NCI-H1417 treated with DMSO at 0.1 percent for 48 hours (cell line): ENCODE results near the gene RPH3AL.

Experiments
- DNase-seq: peaks from one replicate; lab custom pipeline; 2025; lab: John Stamatoyannopoulos, UW

Gene RPH3AL

DNA sequence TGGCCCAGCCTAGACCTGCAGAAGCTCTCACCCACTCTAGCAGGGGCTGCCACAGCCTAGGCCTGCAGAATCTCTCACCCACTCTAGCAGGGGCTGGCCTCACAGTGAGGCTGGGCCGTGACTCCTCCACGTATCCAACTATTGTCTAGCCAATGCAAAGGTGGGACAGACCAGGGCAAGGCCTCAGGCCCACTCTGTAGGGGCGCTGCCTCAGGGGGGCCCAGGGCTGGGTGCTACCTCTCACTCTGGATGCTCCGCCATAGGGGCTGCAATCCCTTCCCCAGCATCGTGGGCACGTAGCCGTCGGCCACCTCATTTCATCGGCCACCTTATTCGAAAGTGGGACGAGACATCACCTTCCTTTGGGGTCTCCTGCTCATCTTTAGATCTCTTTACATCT lies 51.7 kb downstream of the RPH3AL start:
- DNase-seq: no peak

- no peak for DNase-seq
These were observed 53.1 kb downstream of the RPH3AL start for GRCh38 chr17:299546-299945.

- no peak for DNase-seq
These were observed 53.7 kb downstream of the RPH3AL start for GRCh38 chr17:298791-299450.

DNA sequence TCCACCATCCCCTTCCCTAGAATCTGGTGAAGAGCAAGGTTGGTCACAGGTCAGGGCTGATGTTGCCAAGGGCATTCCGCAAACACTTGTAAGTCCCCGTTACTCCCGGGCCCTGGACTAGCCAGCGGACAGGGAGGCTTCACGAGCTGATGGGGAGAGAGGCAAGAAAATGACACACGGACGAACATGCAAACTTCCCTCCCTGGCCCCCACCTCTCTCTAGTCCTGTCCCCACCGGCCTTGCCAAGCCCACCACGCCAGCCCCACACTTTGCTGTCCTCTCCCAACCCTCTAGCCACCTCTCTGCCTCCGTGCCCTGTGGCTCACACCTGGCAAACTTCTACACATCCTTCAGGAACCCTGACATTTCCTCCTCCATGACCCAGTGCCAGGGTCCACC lies 54.8 kb downstream of the RPH3AL start:
- no peak for DNase-seq

DNA sequence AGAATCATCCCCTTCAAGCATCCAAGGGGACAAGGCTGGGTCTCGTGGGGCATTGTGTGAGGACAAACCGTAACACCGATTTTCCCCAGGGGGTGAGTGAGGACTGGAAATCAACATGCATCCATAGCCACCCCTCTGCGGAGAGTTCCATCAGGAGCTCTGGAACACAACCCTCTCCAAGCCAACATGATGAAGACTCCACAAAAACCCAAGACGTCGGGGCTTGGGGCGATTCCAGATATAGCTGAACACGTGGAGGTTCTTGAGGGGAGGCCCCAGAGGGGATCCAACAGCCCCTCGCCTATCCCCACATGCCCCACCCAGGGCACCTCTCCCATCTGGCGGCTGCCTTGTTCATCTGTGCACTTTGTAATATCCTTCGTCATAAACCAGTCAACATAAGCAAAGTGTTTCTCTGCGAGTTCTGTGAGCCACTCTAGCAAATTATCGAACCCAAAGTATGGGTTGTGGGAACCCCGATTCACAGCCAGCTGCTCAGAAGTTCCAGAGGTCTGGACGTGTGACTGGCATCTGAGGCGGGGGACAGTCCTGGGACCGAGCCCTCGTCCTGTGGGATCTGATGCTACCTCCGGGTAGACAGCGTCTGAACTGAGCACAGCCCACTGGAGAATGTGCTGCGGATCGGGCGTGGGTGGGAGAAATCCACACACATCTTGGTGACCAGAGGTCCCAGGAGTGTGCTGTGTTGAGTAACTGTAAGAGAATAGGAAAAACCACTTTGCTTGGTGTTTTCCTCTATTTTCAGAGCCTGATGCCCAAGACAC lies 55.5 kb downstream of the RPH3AL start:
- DNase-seq: no peak

DNA sequence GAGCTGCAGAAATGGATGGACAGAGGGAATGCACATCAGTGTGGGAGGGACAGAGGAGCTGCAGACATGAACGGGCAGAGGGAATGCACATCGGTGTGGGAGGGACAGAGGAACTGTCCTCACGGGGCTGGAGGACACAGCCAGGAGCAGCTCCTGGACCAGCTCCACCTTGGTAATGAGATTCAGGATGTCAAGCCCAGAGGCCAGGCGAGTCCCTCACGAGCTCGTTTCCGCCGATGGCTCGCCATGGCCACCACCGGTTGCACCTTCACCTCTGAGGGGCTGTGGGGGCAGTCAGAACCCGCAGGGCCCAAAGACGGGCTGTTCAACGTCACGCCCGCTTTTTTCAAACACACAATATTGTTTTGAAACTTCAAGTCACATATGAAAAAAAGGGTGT lies 56.2 kb downstream of the RPH3AL start:
- DNase-seq: no peak

DNA sequence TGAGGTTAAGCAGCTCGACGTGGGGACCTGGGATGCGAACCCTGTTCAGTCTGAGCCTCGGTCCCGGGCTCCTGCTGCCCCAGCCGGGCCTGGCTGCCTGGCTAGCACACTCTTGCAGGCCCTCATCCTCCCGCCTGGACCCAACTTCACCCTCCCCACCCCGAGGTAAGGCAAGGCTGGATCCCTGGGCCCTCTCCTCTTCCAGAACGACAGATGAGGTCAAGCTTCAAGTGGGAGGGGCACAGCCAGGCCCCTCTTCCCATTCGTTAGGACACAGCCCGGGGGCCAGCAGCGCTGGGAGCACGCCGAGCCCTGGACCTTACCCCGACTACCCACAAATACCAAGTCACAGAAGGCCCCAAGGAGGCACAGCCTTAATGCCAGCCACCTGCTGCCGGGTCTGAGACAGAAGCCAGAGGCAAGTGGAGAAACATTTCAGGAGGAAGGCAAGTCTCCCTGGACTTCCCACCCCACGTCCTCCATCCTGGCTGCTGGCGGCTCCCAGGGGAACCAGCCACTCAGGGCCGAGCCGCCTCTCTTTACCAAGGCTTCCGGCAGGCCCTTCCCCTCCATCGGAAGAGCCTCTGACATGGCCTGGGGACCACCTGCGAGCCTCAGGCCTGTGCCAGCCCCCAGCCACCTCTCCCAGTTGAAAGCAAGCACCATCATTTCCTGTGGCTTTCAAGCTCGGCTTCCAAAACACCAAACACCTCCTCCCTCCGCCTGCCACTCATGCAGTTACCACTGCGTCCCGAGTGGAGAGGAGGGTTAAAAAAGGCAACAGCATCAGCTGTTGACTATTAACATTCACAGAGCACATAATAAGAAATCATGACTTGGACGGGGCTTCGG lies 59.9 kb downstream of the RPH3AL start:
- DNase-seq: no peak

GRCh38 chr17:292016-292415 lies 60.6 kb downstream of the RPH3AL start:
- DNase-seq: no peak

- DNase-seq: no peak
These were observed 61.0 kb downstream of the RPH3AL start for GRCh38 chr17:291587-291986.

DNA sequence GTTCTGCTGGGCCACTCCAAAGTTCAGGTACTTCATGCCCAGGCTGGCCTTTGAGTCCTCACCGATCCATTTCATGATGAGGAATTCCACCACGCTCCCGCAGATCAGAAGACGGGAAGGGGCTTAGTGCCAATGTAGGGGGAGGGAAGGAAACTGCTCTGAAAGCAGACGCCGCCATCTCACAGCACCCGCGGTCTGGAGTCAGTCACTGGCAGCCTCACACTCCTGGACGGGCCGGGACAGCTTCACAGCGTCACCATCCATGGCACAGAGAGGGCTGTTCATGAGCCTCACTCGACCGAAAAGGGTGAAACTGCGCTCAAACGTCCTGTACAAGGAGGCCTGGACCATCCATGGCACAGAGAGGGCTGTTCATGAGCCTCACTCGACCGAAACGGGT lies 62.0 kb downstream of the RPH3AL start:
- no peak for DNase-seq

DNA sequence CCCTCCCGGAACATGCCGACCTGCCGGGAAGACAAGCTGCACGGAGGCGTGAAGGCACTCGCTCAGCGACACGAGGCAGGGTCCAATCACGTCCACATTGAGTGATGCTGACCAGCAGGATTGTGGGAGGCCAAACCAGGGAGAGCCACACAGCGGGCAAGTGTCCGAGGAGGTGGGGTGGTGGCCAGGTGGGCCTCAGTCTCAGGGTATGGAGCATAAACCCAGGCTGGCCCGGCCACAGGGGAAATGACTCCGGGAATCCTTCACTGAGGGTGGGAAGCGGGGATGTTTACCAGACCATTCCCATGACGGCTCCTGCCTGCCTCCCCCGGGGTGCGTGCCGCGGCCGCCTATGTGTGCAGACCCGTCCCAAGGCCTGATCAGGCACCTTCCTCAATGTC lies 62.5 kb downstream of the RPH3AL start:
- DNase-seq: no peak

DNA sequence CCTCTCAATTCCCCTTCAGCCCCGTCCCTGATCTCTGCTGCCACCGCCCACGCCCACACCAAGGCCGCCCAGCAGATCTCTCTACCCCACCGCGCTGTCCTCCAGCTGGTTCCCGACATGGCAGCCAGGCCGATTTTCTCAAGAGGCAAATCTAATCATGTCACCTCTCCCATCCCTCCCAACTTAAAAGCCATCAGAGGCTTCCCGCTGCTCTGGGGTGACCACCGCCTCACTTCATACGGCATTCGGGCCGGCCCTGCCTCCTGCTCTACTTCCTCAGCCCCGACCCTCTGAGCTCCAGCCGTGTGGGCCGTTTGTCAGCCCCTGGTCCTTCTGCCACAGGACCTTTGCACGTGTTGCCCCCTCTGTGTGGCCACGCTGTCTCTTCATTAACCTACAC lies 63.2 kb downstream of the RPH3AL start:
- no peak for DNase-seq

DNA sequence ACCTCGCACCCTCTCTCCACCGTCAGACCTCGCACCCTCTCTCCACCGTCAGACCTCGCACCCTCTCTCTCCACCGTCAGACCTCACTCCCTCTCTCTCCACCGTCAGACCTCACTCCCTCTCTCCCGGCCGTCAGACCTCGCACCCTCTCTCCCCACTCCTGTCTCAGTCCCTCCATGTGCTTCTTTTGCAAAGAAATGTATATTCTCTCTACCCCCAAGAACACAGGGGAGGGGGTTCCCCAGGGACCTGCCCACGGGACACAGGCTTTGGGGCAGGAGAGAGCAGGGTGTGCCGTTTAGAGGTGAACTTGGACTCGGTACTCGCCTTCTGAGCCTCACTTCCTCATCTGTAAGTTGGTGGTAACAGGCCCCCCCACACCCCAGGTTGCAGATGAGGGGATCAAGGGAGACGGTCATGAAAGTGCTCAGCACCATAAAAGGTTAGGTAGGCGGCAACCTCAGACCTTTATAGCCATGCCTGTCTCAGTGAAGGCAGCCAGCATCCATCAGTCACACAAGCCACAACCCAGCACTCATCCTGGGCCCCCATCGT lies 63.7 kb downstream of the RPH3AL start:
- no peak for DNase-seq

DNA sequence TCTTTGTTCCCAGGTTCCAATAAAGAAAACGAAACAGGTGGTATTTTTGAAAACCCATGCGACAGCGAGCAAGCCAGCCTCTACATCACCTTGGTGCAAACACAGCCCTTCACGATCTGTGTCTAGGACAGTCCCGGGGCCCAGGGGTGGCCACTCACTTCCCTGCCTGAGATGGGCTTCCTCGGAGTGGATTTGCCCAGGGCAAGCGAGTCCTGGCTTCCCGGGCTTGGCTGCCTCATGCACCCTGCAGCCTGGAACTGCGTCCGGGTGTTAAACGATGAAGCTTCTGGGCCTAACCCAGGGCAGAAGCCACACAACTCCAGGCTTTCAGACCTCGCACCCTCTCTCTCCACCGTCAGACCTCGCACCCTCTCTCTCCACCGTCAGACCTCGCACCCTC lies 66.0 kb downstream of the RPH3AL start:
- DNase-seq: no peak

DNA sequence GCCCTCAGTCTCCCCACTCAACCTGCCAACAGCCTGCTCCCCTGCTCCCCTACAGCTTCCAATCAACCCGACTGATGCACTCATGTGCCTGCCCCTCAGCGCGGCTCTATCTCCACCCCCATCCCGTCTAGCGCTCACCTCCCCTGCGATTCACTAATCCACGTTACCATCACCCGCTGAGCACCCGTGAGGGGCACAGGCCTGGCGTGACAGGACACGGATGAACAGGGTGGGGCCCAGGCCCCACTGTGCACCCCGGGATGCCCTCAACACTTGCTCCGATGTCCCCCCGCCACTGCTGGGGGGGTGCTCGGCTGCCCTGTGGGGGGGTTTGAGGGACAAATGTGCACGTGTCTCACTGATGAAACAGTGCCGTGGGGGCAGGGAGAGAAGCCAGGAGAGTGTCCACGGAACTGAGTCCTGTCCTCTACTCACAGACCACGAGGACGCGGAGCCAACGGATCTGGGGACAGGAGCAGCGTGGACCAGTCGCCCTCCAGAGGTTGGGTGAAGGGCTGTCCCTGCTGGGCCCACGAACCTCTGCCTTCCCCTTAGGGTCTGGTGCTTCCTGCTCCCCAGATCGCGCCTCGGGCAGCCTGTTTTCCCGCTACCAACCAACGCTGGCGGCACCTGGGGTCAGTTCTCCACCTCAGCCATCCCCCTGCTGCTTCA lies 66.7 kb downstream of the RPH3AL start:
- DNase-seq: no peak

DNA sequence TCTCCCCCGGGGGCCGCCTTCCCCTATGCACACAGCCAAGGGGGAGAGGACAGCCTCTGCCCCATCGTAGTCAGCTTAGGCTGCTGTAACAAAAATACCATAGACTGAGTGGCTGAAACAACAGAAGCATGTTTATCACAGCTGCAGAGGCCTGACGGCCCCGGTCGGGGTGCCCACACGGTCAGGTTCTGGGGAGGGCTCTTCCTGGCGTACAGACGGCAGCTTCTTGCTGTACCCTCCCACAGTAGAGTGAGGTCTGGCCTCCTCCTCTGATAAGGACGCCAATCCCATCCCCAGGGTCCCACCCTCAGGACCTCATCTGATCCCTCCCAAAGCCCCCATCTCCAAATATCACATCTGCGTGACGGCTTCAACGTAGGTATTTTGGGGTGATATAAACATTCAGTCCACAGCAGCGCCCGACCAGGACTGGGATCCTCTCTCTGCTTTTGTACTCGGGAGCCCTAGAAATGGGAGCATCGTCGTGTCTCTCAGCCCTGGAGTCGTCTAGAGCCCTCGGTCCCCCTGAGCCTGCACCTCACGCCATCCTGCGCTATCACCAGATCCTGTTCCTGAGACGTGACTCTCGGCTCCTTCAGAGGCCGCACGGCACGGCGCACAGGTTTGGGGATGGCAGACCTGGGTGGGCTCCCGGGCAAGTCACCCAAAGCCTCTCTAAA lies 67.8 kb downstream of the RPH3AL start:
- DNase-seq: no peak

DNA sequence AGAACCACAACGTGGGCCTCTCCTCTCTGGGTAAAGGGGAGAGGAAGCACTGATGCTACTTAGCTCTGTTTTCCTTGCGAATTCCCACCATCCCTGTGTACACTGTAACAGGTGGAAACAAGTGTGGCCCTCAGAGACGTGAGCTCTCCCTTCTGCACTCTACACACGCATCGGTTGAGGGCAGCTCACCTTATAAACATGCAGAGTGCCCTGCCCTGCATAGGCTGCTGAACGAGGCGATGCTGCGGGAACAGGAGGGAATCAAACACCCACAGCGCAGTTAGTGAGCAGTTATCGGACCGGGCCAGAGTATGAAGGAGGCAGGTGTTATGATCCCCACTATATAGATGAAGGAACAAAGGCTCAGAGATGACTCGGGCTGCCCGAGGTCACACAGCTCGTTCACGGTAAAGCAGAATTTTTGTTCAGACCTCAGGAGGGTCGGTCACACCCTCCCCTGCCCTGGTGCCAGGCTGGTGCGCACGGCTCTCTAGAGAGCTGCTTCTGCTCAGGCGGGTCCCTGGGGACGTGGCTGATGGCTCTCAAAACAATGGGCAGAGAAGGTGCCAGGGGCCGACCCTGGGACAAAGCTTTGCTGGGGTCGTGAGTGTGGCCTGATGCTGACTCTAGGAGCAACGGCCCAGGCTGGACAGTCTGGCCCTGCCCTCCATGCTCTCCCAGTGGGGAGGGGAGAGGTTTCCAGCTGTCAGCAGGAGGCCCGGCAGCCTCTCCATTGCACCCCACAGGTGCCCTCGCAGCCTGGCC lies 68.5 kb downstream of the RPH3AL start:
- no peak for DNase-seq

DNA sequence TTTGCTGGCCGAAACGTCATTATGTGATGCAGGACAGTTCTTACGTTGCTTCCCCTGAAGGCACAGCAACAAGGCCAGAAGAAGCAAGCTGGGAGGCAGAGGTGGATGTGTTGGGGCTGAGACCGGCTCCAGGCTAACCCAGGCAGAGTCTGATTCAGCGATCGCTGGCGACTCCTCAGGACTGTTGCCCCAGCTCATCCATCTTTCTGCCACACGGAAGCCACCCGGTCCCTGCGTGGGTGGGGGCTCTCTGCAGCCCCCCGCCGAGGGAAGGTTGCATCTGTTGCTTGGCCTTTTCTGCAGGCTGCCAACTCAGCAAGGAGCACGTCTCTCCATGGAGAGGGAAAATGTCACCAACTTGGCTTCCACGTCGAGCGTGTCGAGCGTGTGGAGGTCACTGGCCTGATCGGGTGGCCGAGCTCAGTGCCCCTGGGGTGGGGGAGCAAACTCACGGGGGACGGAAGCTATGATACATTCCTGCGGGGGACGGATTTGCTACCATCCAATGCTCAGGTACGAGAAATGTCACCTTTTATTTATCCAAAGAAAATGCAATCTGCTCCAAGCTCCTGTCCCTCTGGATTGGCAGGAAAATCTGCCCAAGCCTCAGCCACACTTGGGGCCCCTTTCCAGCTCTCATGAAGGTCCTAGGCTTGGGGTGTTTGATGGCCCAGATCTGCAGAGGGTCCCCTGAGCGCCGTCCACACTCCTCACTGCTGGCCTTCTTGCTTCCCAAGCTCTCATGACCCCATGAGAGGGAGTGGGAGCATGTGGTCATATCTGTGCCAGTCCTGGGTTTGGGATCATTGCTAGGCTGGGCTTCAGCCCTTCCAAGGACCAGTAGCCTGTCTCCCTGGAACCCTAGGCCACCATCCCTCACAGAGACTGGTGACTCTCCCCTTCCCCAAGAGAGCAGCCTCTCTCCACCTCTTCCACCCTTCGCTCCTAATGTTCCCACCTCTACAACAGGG lies 69.4 kb downstream of the RPH3AL start:
- no peak for DNase-seq
